Right lobe of liver (tissue), 6 donors: Measurements from ENCODE around the gene SETX. TPM values are rescaled to one million over a fixed set of nuclear protein-coding genes. Genes with fewer than 3 reads are reported as not detected.
A peak's percentile ranks its signal among the peaks of the same experiment; 100 is the strongest.

Source experiments
- ATAC-seq, 4 donors: fragments of 200-7000 bp; cut with Tn5 transposase; one replicate each; pipeline ENCODE4 v1.9.1; 2020; ENCODE audit warnings: mild to moderate bottlenecking in 4 of 4, moderate library complexity in 4 of 4
- DNase-seq, 3 donors: peaks; one replicate each; pipeline ENCODE4 v3.0.0-alpha.2; 2020
- H3K27ac ChIP-seq, 3 donors: fragments of 200-600 bp; one replicate each; pipeline ENCODE4 v1.8.0; 2022
- H3K27me3 ChIP-seq, 2 donors: fragments of 200-600 bp; one replicate each; pipeline ENCODE4 v1.8.0; 2022
- H3K36me3 ChIP-seq, 4 donors: fragments of 200-600 bp; sonication (generic) in 1 of 4; one replicate each; pipeline versions ENCODE4 v1.5.1 to v1.8.0; 2017 to 2022; ENCODE audit warnings: control low read depth in 1 of 4
- H3K4me1 ChIP-seq, 4 donors: fragments of 200-600 bp; sonication (generic) in 1 of 4; one replicate each; pipeline versions ENCODE4 v1.5.1 to v1.8.0; 2017 to 2022; ENCODE audit warnings: control low read depth in 1 of 4
- H3K4me3 ChIP-seq, 3 donors: fragments of 200-600 bp; one replicate each; pipeline ENCODE4 v1.8.0; 2022
- H3K9me3 ChIP-seq, 4 donors: fragments of 200-600 bp; sonication (generic) in 1 of 4; one replicate each; pipeline versions ENCODE4 v1.5.1 to v1.8.0; 2017 to 2022; ENCODE audit warnings: control low read depth in 1 of 4
- CTCF ChIP-seq, 4 donors: fragments of 200-600 bp in 3 of 4; fragments of 450-650 bp in 1 of 4; IDR thresholded peaks; one replicate each; pipeline versions ENCODE4 v1.5.1 to v1.8.0; 2016 to 2022; ENCODE audit warnings: antibody characterized with exemption in 4 of 4, mild to moderate bottlenecking in 2 of 4
- POLR2A ChIP-seq: fragments of 450-650 bp; IDR thresholded peaks from one replicate; pipeline ENCODE4 v1.6.1; 2017; ENCODE audit warnings: antibody characterized with exemption, mild to moderate bottlenecking
- WGBS: methylation state at CpG from one replicate; pipeline ENCODE4 v1.1.6; 2018; ENCODE audit warnings: low coverage, low lambda C conversion rate; ENCODE audit not compliant: insufficient coverage; ENCODE audit errors: missing lambda C conversion rate; 5-methylcytosine and 5-hydroxymethylcytosine counted together
- intact Hi-C, 2 donors: fragments of 100-400 bp; cut with DNase I; formaldehyde crosslinking; loops; one replicate each; pipeline versions ENCODE4 v1.11.2 to v1.14.1; 2022
- total RNA-seq, 6 experiments: library from RNA; depleted of rRNA in 2 of 6; stranded (reverse); fragments of >200 nt in 2 of 6; fragmentation: NEBNext Ultra II Directional in 3 of 6; extraction: Animal tissue kit (Norgen Biotek cat#: 25700) in 3 of 6; gene quantifications; one replicate each; pipeline versions ENCODE4 v1.1.0 to v1.2.4, GENCODE V29; 2016 to 2023
- donor health status: DM: no; HTN: yes; CAD: no.
- donor health status: DM: no; HTN: no; CAD: no.
- donor health status: DM: no; HTN: no; CAD: no.
- donor health status: DM: no; HTN: yes; CAD: no.
- donor health status: DM: no; HTN: yes; CAD: no.

The SETX gene
- total RNA-seq, 6 experiments from 2014 or later, result 17.4 to 28.8 (median 25.0) TPM

GRCh38 chr9:132365986-132366385 is 11.2 kb upstream of the SETX start:
- TF ChIP-seq POLR2A (no peak), CTCF (IDR thresholded peaks at IDR 0.05) (no peak)
- no peaks in the 10 kb centered on the region for H3K9me3 ChIP-seq
- 36% methylated on average over 3 of the region's 3 CpGs for WGBS
- no peak overlapping the region for H3K27ac ChIP-seq
- no peak overlapping the region for H3K4me3 ChIP-seq
- intact Hi-C loops, result no loop called here
- no peaks in the 10 kb centered on the region for H3K27me3 ChIP-seq
- ATAC-seq (peak in 1 of 4 donors; percentile 22), DNase-seq (no peak)
- H3K4me1 ChIP-seq, result no peaks in the 10 kb centered on the region
- no peaks in the 10 kb centered on the region for H3K36me3 ChIP-seq

DNA sequence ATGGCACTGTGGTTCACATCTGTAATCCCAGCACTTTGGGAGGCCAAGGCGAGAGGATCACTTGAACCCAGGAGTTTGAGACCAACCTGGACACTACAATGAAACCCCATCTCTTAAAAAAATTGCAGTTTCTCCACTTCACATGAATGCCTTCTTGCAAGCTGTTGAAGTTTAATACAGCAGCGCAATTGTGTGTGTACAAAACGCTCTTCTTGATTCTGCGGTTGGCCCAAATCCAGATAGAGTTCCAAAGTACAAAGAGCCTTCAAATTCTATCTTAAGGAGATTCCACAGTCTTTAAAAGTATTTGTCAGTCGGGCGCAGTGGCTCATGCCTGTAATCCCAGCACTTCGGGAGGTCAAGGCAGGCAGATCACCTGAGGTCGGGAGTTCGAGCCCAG is 9.3 kb upstream of the SETX start:
- no peak for ATAC-seq
- 86% methylated on average over 7 of the region's 9 CpGs for WGBS
- DNase-seq, result no peak
- Histone ChIP-seq H3K36me3 (no peaks in the 10 kb centered on the region), H3K4me1 (no peaks in the 10 kb centered on the region), H3K9me3 (no peaks in the 10 kb centered on the region), H3K27me3 (no peaks in the 10 kb centered on the region), H3K4me3 (no peak overlapping the region), H3K27ac (no peak overlapping the region)
- intact Hi-C loops, result no loop called here
- TF ChIP-seq POLR2A, result no peak
- no peak for TF ChIP-seq CTCF (IDR thresholded peaks at IDR 0.05)

DNA sequence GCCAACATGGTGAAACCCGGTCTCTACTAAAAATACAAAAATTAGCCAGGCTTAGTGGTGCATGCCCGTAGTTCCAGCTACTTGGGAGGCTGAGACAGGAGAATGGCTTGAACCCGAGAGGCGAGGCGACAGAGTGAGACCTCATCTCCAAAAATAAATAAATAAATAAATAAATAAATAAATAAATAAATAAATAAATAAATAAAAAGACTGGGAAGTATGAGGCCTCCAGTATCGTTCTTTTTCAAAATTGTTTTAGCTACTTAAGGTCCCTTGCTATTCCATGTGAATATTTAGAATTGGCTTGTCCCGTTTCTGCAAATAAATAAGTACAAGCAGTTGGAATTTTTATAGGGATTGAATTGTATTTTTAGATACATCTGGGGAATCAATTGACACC is 3.0 kb upstream of the SETX start:
- Histone ChIP-seq H3K4me3 (no peak overlapping the region), H3K27ac (no peak overlapping the region), H3K9me3 (no peaks in the 10 kb centered on the region), H3K4me1 (peaks cover 0 to 12% (median 7%) of the 10 kb centered on the region in 4 donors), H3K36me3 (peaks cover 0 to 6% (median 2%) of the 10 kb centered on the region in 4 donors), H3K27me3 (no peaks in the 10 kb centered on the region)
- no peak for DNase-seq
- ATAC-seq, result no peak
- WGBS, result 93% methylated on average over 6 of the region's 7 CpGs
- no peak for TF ChIP-seq POLR2A
- TF ChIP-seq CTCF (IDR thresholded peaks at IDR 0.05), result no peak
- intact Hi-C loops, result no loop called here

- Histone ChIP-seq H3K4me3 (no peak overlapping the region), H3K27ac (no peak overlapping the region), H3K9me3 (no peaks in the 10 kb centered on the region), H3K27me3 (no peaks in the 10 kb centered on the region), H3K4me1 (peaks cover 0 to 26% (median 11%) of the 10 kb centered on the region in 4 donors), H3K36me3 (peaks cover 0 to 18% (median 4%) of the 10 kb centered on the region in 4 donors)
- DNase-seq, result no peak
- WGBS, result 88% methylated on average over 24 of the region's 26 CpGs
- ATAC-seq, result no peak
- TF ChIP-seq CTCF (IDR thresholded peaks at IDR 0.05) (no peak), POLR2A (no peak)
- intact Hi-C loops, result no loop called here
Observed at GRCh38 chr9:132356324-132356924, 1.6 kb upstream of the SETX start.
